ENCODE measurements around the gene FAAP100. TPM values are rescaled to one million over a fixed set of nuclear protein-coding genes. Genes with fewer than 3 reads are reported as not detected.

FAAP100 gene
- total and polyA plus RNA-seq, 2 donors, result 14.0 to 21.0 TPM

Small RNAs within 50 kb of the gene (small RNA-seq; reads per million reads assigned to genes)
- not detected for gene RF00019

Other genes with a start within 250 kb of the FAAP100 start
- 10.1 TPM for gene BAHCC1, start 156.9 kb downstream of the FAAP100 start, total RNA-seq
- gene BAHCC1, start 156.9 kb downstream of the FAAP100 start, polyA plus RNA-seq, result 15.9 TPM
- 2,267 TPM for gene ACTG1, start 39.6 kb downstream of the FAAP100 start, total RNA-seq
- 2,840 TPM for gene ACTG1, start 39.6 kb downstream of the FAAP100 start, polyA plus RNA-seq
- 0.69 TPM for gene FSCN2, start 24.0 kb downstream of the FAAP100 start, total RNA-seq
- 0.43 TPM for gene FSCN2, start 24.0 kb downstream of the FAAP100 start, polyA plus RNA-seq
- 36.5 TPM for gene NPLOC4, start 84.8 kb upstream of the FAAP100 start, total RNA-seq
- 45.3 TPM for gene NPLOC4, start 84.8 kb upstream of the FAAP100 start, polyA plus RNA-seq
- gene TSPAN10, start 84.8 kb upstream of the FAAP100 start, total RNA-seq, result 1.2 TPM
- gene TSPAN10, start 84.8 kb upstream of the FAAP100 start, polyA plus RNA-seq, result 0.65 TPM
- not detected for gene PDE6G, start 104.2 kb upstream of the FAAP100 start, total RNA-seq
- gene PDE6G, start 104.2 kb upstream of the FAAP100 start, polyA plus RNA-seq, result 1.2 TPM
- 7.5 TPM for gene OXLD1, start 114.3 kb upstream of the FAAP100 start, total RNA-seq
- gene OXLD1, start 114.3 kb upstream of the FAAP100 start, polyA plus RNA-seq, result 47.9 TPM
- 4.3 TPM for gene CCDC137, start 114.4 kb upstream of the FAAP100 start, total RNA-seq
- gene CCDC137, start 114.4 kb upstream of the FAAP100 start, polyA plus RNA-seq, result 15.9 TPM
- 19.7 TPM for gene ARL16, start 131.4 kb upstream of the FAAP100 start, total RNA-seq
- 47.0 TPM for gene ARL16, start 131.4 kb upstream of the FAAP100 start, polyA plus RNA-seq
- 36.1 TPM for gene HGS, start 131.7 kb upstream of the FAAP100 start, total RNA-seq
- 92.7 TPM for gene HGS, start 131.7 kb upstream of the FAAP100 start, polyA plus RNA-seq
- gene MRPL12, start 151.0 kb upstream of the FAAP100 start, total RNA-seq, result 3.3 TPM
- 81.3 TPM for gene MRPL12, start 151.0 kb upstream of the FAAP100 start, polyA plus RNA-seq
- 5.7 TPM for gene SLC25A10, start 159.9 kb upstream of the FAAP100 start, total RNA-seq
- 12.6 TPM for gene SLC25A10, start 159.9 kb upstream of the FAAP100 start, polyA plus RNA-seq

Data from urinary bladder (tissue), 2 donors.